ENCODE results near the gene ANK2.

DNA sequence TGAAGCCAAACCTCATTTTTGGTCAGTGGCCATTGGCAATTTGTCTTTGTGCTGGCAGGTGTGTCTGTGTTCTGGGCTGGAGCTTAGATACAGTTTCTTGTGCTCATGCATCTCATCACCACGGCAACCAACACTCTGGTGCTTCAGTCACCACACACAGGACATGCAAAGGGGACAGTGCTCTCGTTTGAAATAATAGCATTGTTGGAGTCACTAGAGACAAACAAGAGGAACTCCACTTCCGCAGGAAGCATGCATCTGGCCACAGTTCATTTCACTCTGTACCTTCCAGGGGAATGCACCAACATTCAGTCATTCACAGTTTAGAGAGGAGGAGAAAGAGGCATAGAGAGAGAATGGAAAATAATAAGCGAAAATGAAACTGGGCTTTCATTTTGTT is 267.4 kb downstream of the ANK2 start:
- TF ChIP-seq TBL1XR1 (IDR thresholded peaks at IDR 0.05; ENCODE audit: borderline replicate concordance, low read length, partially characterized antibody) (no peak), EP300 (IDR thresholded peaks at IDR 0.05; ENCODE audit: low read depth in 2 of 2, low read length in 2 of 2) (no peak), EP300 (CRISPR knock-in tag; IDR thresholded peaks at IDR 0.05; ENCODE audit: borderline replicate concordance) (no peak), SNRNP70 (IDR thresholded peaks at IDR 0.05; ENCODE audit: low read depth, low read length) (no peak), MEIS2 (CRISPR knock-in tag; IDR thresholded peaks at IDR 0.05) (no peak), SETDB1 (CRISPR knock-in tag; IDR thresholded peaks at IDR 0.05; ENCODE audit: borderline replicate concordance) (no peak), NR2F2 (IDR thresholded peaks at IDR 0.05; ENCODE audit: borderline replicate concordance, low read depth) (no peak)
- TF ChIP-seq, protein P1, sequence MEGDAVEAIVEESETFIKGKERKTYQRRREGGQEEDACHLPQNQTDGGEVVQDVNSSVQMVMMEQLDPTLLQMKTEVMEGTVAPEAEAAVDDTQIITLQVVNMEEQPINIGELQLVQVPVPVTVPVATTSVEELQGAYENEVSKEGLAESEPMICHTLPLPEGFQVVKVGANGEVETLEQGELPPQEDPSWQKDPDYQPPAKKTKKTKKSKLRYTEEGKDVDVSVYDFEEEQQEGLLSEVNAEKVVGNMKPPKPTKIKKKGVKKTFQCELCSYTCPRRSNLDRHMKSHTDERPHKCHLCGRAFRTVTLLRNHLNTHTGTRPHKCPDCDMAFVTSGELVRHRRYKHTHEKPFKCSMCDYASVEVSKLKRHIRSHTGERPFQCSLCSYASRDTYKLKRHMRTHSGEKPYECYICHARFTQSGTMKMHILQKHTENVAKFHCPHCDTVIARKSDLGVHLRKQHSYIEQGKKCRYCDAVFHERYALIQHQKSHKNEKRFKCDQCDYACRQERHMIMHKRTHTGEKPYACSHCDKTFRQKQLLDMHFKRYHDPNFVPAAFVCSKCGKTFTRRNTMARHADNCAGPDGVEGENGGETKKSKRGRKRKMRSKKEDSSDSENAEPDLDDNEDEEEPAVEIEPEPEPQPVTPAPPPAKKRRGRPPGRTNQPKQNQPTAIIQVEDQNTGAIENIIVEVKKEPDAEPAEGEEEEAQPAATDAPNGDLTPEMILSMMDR (CRISPR knock-in tag; IDR thresholded peaks at IDR 0.05), result no peak
